Measurements from ENCODE around the gene IFI35.
A peak's percentile ranks its signal among the peaks of the same experiment; 100 is the strongest.
"Not testable (repeated sequence)": the region's sequence is repeated elsewhere in the genome, so short reads cannot be mapped to it uniquely, and the experiment has no call there.

IFI35 gene

DNA sequence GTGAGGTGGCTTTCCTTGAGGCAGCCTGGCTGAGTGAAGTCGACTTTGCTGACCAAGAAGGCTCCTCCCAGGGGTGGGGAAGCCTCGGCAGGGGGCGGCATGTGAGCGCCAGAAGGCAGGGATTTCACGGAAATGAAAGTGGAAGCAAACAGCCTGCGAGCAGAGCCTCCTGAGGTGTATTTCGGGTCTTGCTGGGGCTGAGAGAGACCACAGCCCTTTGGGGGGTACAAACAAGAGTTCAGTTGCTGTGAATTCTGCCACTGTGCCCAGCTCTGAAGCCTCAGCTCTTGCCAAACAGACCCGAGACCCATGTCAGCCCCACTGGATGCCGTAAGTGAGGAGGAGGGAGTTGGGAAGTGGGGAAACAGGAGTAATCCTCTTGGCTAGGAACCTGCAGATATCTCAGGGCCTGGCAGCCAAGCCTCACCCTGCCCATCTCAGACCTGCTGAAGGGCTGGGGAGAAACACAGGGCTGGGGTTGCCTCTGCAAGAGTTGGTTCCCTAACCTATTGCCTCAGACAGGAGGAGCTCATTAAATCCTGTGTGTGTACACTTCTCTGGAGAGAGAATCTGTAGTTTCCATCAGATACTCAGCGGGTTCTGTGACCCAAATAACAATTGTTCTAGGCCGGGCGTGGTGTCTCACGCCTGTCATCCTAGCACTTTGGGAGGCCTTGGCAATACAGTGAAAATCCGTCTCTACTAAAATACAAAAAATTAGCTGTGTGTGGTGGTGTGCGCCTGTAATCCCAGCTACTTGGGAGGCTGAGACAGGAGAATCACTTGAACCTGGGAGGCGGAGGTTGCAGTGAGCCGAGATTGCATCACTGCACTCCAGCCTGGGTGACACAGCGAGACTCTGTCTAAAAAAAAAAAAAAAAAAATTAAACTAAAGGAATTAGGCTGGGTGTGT is at the start of gene IFI35:
TSS of gene IFI35 (plus strand) at position 146 of the 913 bp plus-strand sequence. CDS start at position 310, 164 bp downstream.
- peak; percentile 30 for DNase-seq

DNA sequence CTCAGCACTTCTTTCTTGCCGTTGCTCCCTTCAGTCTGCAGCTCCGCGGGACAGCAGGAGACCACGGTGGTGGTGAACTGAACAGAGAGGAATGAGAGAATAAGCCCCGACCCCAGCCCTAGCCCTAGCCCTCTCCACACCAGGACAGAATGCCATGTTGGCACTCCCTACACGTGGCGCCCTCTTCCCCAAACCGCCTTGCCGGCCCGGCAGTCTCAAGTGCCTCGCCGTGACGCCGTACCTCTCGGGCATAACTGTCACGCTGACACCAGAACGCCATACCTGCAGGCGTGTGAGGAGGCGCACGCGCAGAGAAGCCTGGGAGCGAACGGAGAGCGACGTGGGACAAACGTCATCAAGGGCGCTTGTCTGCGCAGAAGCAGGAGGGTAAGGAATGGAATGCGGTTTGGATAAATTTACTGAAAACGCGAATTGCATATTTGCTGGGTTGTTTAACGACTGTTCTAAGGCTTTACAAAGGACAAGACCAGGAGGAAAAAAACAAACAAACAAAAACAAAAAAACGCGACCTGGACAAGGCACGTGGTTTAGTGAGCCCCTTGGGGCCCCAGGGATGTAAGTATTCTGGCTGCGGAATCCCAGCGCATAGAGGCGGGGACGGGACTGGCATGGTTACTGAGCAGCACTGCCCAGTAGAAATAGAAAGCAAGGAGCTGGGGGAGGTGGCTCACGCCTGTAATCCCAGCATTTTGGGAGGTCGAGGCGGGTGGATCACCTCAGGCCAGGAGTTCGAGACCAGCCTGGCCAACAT is 42.2 kb upstream of the IFI35 start, which contains the start of gene AARSD1:
TSS of gene AARSD1 (minus strand) at position 294 of the 772 bp plus-strand sequence. CDS start at position 280, 14 bp downstream.
- peak; percentile 89 for DNase-seq

DNA sequence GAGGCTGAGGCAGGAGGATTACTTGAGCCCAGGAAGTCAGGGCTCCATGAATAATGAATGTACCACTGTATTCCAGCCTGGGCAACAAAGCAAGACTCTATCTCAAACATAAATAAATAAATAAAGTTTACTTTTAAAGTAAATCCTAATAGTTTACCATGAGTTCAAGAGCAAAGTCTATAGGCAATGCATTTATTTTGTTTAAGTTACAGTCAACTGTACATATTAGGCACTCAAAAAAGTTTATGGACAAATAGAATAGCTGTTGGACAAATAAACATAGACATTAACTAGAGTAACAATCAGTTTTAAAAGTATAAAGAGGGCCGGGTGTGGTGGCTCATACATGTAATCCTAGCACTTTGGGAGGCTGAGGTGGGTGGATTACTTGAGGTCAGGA is 38.7 kb upstream of the IFI35 start:
- no peak for DNase-seq

DNA sequence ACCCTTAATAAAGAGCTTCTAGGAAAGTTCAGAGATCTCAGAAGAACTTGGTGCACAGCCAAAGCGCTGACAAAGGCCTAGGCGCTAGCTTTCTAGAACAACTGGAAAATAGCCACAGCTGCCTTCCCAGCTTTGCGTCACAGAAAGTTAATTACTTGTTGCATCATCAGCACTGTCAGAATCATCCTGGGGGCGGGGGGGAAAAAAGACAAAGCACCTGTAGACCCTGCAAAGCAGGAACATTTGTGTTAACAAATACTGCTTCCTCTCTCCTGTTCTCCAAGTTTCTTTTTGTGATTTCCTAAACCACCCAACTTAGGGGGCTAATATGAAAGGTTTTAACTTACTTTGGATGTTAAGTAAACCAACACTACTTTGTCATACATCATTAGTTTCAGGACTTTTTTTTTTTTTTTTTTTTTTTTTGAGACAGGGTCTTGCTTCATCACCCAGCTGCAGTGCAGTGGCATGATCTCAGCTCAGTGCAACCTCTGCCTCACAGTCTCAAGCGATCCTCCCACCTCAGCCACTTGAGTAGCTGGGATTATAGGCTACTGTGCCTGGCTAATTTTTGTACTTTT is 37.5 kb upstream of the IFI35 start:
- DNase-seq, result no peak

DNA sequence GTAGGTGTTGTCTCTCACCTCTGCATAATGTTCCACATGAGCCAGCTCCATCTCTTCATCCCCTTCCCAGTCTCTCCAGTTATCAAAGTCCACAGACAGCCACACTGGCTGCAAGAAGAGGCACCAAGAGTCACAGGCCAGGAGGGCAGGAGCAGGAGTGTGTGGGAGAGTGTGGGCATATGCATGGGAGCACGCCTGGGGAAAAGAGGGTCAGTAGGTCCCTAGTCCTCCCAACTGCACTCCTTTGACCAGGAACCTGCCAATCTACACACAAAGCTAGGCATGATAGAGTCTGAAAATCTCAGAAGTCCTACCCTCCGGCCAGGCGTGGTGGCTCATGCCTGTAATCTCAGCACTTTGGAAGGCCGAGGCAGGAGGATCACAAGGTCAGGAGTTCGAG is 35.0 kb upstream of the IFI35 start:
- no peak for DNase-seq

DNA sequence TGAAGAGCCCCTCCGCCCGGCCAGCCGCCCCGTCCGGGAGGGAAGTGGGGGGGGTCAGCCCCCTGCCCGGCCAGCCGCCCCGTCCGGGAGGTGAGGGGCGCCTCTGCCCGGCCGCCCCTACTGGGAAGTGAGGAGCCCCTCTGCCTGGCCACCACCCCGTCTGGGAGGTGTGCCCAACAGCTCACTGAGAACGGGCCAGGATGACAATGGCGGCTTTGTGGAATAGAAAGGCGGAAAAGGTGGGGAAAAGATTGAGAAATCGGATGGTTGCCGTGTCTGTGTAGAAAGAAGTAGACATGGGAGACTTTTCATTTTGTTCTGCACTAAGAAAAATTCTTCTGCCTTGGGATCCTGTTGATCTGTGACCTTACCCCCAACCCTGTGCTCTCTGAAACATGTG is 33.3 kb upstream of the IFI35 start:
- not testable (repeated sequence) for DNase-seq

DNA sequence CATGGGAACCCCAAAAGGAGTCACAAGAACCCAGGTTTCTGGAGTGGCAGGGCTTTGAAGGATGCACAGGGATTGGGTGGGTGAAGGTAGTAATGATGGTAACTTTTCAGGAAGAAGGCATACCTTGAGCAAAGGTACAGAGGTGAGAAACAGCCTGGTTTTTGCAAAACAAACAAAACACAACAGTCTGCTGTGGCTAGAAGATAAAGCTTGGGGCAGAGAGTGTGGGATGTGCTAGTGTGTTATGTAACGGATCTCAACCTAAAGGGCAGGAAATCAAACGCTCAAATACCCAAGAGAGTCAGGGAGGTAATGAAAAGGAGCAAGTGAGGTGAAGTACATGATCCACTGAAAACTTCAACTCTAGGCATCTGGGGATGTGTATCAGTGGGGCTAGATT is 31.3 kb upstream of the IFI35 start:
- no peak for DNase-seq

DNA sequence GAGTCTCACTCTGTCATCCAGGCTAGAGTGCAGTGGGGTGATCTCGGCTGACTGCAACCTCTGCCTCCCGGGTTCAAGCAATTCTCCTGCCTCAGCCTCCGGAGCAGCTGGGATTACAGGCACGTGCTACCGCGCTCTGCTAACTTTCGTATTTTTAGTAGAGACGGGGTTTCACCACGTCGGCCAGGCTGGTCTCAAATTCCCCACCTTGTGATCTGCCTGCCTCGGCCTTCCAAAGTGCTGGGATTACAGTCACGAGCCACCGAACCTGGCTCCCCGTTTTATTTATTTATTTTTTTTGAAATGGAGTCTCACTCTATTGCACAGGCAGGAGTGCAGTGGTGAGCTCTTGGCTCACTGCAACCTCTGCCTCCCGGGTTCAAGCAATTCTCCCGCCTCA is 30.9 kb upstream of the IFI35 start:
- DNase-seq, result not testable (repeated sequence)

DNA sequence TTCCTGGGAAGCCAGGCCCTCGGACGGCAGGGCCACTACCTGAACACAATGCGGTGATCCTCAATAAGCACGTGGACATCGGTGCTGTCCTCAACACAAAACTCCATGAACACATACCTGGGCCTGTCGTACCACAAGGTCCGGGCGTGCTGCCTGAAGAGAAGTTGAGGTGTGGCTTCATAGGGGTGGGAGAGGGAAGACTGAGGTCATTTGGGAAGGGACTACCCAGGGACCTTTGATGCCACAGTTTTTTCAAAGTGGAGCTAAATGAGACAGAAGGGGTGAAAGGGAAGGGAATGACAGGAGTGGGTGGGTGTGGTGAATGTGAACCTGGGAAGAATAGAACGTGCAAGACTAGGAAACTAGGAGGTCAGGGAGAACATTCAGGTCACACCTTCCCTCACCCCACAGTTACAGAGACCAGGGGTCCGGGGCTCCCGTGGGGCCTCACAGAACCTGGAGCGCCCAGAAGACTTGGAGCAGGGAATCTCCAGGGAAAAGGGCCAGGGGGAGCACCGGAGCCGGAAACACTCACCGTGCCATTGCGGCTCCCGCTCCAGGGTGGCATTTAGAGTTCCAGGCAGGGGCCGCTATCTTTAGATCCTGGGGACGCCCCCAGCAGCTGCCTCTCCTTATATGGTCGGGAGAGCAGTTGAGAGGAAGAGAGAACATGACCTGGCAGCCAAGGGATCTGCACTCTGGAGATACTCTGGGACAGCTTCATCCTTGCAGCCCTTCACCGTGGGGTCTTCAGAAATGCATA is 26.9 kb upstream of the IFI35 start, which contains the start of gene PTGES3L:
TSS of gene PTGES3L (minus strand) at position 570 of the 763 bp plus-strand sequence. CDS start at position 543, 27 bp downstream.
- DNase-seq, result peak; percentile 63

DNA sequence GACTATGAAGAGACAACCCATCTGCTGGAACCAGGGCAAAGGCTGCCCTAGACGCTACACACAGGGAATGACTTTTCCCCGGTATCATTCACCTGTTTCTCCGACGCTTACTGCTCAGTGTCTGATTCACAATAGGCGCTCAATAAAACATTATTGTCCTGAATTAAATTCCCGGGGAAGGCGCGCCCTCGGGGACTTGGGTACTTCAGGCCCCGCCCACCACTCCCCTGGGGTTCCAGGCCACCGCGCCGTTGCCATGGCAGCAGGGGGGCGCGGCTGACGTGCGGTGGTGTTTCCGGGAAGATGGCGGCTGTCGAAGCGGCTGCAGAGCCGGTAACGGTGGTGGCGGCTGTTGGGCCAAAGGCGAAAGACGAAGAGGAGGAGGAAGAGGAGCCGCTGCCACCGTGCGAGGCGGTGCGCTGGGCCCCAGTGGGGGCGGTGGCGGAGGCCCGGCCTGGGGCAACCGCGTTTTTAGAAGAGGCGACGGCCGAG is 26.3 kb upstream of the IFI35 start, which contains the start of gene RUNDC1:
TSS of gene RUNDC1 (plus strand) at position 292 of the 492 bp plus-strand sequence. CDS start at position 304, 12 bp downstream.
- DNase-seq, result peak; percentile 57

DNA sequence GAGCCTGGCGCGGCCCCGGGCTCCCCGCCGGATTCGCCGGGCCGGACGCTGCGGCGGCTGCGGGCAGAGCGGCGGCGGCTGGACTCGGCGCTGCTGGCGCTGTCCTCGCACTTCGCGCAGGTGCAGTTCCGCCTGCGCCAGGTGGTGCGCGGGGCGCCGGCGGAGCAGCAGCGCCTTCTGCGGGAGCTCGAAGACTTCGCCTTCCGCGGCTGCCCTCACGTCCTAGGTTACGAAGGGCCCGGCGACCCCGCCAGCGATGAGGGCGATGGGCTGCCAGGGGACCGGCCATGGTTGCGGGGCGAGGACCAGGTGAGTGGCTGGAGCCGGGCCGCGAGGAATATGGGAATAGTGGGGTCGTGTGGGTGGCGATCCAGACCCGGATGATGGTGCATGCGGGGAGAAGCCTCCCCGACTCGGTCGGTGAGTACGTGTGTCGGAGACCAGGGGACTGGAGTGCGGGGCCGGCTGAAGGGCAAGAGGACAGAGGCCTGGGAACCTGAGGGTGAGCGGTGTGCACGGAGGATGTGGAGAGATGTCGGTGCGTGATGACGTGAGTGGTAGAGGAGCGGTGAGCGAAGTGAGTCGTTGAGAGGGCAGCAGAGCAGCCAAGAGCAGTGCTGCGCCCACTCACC is 25.7 kb upstream of the IFI35 start:
- no peak for DNase-seq

DNA sequence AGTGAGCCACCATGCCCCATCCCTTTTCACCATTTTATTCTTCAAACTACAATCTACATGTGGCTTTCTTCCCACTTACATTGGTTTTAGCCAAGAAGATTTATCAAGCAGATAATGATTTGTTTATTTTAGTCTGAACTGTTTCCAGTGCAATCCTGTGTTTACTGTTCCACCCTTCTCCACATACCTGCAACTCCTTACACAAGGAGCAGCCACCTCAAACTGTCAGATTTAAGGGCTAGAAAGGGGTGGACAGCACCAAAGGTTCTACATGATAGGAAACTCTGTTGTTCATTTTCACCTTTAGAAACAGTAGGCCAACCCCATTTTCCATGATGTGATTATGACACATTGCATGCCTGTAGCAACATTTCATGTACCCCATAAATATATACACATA is 24.3 kb upstream of the IFI35 start:
- DNase-seq, result no peak

DNA sequence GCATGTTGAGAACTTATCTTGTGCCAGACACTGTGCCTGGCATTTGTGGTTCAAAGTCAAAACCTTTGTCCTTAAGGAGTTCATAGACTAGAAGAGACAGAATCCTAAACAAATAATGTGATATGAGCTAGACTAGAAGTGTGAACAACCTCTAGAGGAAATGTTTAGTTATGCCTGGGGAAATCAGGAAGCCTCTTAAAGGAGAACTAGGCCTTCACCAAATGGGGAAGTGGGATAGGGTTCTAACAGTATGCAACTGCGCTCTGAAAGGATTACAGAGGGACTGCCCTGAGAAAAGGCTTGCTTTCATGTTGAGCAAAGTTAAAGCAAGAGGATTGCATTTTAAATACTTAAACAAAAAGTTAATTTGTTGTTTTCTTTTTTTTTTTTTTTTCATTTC is 21.4 kb upstream of the IFI35 start:
- no peak for DNase-seq

DNA sequence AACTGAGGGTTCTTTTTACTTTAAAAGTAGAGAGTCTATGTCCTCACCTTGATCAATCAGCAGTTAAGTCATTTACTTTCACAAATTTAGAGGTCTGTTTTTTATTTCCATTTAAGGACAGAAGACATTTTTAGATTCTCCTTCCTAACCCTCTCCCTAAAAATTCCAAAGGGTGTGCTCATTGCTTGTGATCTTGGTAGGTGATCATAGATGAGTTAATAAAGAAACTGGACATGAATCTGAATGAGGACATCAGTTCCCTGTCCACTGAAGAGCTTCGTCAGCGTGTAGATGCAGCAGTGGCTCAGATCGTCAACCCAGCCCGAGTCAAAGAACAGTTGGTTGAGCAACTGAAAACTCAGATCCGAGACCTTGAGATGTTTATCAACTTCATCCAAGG is 17.4 kb upstream of the IFI35 start:
- DNase-seq, result no peak

DNA sequence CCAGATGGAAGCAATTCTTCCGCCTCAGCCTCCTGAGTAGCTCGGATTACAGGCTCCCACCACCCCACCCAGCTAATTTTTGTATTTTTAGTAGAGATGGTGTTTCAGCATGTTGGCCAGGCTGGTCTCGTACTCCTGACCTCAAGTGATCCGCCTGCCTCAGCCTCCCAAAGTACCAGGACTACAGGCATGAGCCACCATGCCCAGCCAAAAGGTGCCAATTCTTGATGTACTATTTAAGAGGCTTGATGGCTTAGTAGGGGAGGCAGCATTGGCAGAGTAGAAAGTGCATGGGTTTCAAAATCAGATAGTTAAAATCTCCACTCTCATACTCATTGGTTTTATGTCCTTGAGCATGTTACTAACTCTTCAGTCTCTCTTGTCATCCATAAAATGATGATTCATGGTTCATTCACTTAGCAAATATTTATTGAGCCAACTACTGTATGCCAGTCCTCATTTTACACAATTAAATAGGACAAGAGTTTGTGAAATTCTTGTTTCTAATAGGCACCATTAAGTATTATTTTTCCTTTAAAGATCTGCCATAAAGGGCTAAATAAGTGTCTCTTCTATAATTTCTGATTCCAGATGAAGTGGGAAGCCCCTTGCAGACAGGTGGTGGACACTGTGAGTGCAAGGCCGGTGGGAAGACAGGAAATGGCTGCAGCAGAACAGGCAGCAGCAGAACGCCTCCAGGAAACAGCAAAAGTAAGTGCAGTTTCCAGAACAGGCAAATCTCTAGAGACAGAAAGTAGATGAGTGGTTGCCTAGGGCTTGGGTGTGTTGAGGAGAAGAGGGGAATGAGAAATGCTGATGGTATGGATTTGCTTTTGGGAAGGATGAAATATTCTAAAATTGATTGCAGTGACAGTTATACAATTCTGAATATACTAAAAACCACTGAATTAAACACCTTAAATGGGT is 16.6 kb upstream of the IFI35 start:
- DNase-seq, result no peak

DNA sequence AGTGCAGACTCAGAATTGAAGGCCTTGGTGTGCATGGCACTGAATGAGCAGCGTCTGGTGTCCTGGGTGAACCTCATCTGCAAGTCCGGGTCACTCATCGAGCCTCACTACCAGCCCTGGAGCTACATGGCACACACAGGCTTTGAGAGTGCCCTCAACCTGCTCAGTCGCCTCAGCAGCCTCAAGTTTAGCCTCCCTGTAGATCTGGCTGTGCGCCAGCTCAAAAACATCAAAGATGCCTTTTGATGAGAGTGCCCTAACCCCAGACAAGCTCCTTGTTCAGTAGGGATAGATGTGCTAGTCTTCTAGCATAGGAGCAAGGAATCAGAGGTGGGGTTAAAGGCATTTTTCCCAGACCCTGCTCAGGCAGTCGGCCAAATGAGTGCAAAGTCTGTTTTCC is 15.1 kb upstream of the IFI35 start:
- DNase-seq, result no peak

DNA sequence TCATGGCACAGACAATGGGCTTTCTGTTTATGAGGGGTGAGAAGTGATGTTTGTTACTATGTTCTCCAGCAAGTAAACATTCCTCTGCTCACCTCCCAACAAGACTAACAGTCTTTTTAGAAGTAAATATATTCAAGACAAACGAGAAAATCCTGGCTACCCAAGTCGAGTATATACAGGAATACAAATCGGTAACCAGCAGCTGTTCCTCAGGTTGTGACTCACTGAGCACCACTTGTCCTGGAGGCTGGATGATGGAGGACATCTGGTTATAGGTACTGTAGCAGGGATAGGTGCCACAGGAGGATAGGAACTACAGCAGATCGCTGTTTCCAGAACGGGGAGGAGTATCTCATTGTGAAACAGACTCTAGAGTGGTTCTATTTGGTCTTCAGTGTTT is 13.7 kb upstream of the IFI35 start:
- no peak for DNase-seq

DNA sequence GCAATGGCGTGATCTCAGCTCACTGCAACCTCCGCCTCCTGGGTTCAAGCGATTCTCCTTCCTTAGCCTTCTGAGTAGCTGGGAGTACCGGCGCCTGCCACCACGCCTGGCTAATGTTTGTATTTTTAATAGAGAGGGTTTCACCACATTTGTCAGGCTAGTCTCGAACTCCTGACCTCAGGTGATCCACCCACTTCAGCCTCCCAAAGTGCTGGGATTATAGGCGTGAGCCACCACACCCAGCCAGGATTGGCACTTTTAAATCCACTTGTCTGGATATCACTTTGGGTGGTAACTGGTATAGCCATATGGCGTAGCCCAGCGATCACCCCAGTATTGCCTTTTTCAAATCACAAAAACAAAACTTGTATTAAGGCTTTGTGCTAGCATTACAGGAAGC is 12.7 kb upstream of the IFI35 start:
- DNase-seq, result not testable (repeated sequence)

DNA sequence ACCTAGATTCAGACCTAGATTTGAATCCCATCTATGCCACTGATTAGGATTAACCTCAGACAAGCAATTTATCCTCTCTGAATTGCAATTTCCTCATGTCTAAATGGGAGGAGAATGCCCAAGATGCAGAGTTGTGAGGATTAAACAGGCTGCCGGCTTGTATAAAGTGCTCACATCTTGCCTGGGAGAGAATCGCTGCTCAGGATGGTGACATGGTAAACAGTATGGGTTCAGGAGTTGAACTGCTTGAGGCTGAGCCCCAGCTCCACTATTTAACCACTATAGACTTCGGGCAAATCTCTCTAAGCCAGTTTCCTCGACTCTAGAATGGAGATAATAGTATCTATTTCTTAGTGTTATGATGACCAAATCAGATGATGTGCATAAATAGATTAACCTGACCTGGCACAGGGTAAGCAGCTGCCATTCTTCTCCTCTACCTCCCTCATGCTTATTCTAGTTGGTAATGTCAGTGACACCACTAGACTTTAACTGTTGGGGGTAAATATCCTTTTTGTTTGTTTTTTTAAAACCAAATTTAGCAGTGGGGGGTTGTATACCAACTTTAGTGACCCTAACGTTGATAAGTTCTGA is 9.1 kb upstream of the IFI35 start:
- DNase-seq, result no peak

Measured in NCI-H1694 treated with DMSO at 0.1 percent for 48 hours (cell line).